GM12801 (cell line): ENCODE results near the gene HPCAL4.

Experiments used
- CTCF ChIP-seq: IDR thresholded peaks from one replicate; pipeline ENCODE4 v1.5.1; 2011; ENCODE audit warnings: control low read depth; ENCODE audit not compliant: insufficient read length; ENCODE audit errors: extremely low read depth

The HPCAL4 gene

GRCh38 chr1:39675220-39675619 is 16.0 kb downstream of the HPCAL4 start:
- no peak for TF ChIP-seq CTCF

DNA sequence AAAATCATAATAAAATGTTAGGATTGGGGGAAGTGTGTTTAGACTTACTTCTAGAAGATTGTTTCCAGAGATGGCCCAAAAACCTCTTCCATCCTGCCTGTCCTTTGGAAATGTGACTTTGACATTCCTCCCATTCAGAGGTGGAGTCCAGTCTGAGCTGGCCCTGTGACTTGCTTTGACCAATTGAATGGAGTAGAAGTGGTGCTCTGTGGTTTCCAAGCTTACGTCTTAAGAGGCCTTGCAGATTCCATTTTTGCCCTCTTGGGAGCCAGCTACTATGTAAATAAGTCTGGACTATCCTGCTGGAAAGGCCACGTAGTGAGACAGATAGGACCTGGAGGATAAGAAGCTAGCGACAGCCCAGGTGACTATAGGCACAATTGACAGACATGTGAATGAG is 18.0 kb downstream of the HPCAL4 start:
- no peak for TF ChIP-seq CTCF

DNA sequence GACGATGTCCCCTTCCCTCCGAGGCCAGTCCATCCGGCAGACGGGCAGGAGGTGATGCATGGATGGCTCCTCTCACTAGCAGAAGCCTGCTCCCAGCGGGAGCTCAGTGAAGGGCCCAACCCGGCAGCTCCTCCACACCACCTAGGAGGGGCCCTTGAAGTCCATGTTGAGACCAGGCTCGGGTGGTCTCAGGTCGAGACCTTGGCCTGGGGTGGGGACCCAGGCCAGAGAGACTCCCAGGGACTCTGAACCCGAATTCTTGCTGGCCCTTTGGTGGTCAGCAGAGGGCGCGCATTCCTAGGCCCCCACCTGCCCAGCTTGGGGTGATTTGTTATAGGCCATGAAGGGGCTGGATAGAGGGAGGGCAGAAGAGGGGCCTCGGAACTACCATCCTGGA is 18.7 kb downstream of the HPCAL4 start:
- TF ChIP-seq CTCF = no peak

- TF ChIP-seq CTCF = no peak
These were observed 19.3 kb downstream of the HPCAL4 start, which contains the start of gene NT5C1A for GRCh38 chr1:39671793-39672550. TSS of gene NT5C1A (minus strand) at chr1:39672107. CDS start at chr1:39672038, 69 bp downstream.

DNA sequence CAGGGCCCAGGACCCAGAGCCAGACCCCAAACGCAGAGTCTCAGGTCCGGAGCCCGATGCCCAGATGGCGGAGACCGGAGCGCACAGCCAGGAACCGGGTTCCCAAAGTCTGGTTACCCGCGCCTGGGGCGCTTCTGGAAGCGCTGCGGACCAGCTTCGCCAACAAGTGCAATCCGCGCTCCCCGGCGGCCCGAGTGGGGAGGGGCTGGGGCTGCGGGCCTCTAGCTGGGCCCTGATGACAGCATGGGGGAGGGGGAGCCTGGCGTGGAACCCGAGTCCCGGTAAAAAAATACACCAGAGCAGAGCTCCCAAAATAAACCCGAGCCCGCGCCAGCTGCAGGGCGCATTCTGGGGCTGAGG is 19.8 kb downstream of the HPCAL4 start:
- TF ChIP-seq CTCF = no peak

DNA sequence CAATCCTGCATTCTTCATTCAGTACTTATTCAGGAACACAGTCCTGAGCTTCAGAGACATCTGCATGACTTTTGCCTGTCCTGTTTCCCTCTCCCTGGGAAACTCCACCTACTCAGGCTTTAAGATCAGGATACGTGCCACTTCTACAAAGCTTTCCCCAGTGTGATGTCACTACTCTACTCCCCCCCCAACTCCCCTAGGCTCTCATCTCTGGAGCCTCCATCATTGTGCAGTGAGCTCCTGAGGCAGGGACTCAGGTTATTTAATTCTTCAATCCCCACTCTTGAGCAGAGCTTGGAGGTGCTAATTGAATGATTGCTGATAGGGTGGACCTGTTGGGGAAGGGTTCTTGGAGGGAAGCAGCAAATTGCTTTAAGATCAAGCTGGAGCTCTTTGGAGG is 20.5 kb downstream of the HPCAL4 start:
- TF ChIP-seq CTCF = no peak

- no peak for TF ChIP-seq CTCF
These were observed 22.3 kb downstream of the HPCAL4 start for GRCh38 chr1:39668894-39669293.
